Heart left ventricle (tissue), 16 donors: ENCODE measurements around the gene BCKDHB. TPM values are rescaled to one million over a fixed set of nuclear protein-coding genes. Genes with fewer than 3 reads are reported as not detected.
A peak's percentile ranks its signal among the peaks of the same experiment; 100 is the strongest.

ENCODE experiments used
- ATAC-seq, 4 donors: fragments of 200-7000 bp; cut with Tn5 transposase; one replicate each; pipeline ENCODE4 v1.9.1; 2020 to 2022; ENCODE audit warnings: moderate library complexity in 4 of 4, mild to moderate bottlenecking in 3 of 4, moderate number of reproducible peaks in 1 of 4
- DNase-seq, 5 donors: peaks; one replicate each; pipeline ENCODE4 v3.0.0-alpha.2; 2020
- H3K27ac ChIP-seq, 12 donors: fragments of 200-600 bp; sonication (generic) in 4 of 12; one replicate each; pipeline versions ENCODE4 v1.5.0 to v1.8.0; 2016 to 2022; ENCODE audit warnings: mild to moderate bottlenecking in 2 of 12
- H3K27me3 ChIP-seq, 9 donors: fragments of 200-600 bp; sonication (generic) in 2 of 9; one replicate each; pipeline versions ENCODE4 v1.5.1 to v1.8.0; 2016 to 2022; ENCODE audit warnings: mild to moderate bottlenecking in 3 of 9
- H3K36me3 ChIP-seq, 9 donors: fragments of 200-600 bp; sonication (generic) in 2 of 9; one replicate each; pipeline versions ENCODE4 v1.5.0 to v1.8.0; 2018 to 2022; ENCODE audit warnings: mild to moderate bottlenecking in 2 of 9
- H3K4me1 ChIP-seq, 12 donors: fragments of 200-600 bp; sonication (generic) in 4 of 12; one replicate each; pipeline versions ENCODE4 v1.5.0 to v1.8.0; 2016 to 2022; ENCODE audit warnings: mild to moderate bottlenecking in 3 of 12
- H3K4me3 ChIP-seq, 12 donors: fragments of 200-600 bp; sonication (generic) in 4 of 12; one replicate each; pipeline versions ENCODE4 v1.5.0 to v1.8.0; 2017 to 2022; ENCODE audit warnings: mild to moderate bottlenecking in 9 of 12, moderate library complexity in 4 of 12
- H3K9me3 ChIP-seq, 12 donors: fragments of 200-600 bp; sonication (generic) in 4 of 12; one replicate each; pipeline versions ENCODE4 v1.5.0 to v1.8.0; 2016 to 2022; ENCODE audit warnings: mild to moderate bottlenecking in 1 of 12
- POLR2A ChIP-seq, 2 donors: fragments of 450-650 bp; IDR thresholded peaks; one replicate each; pipeline ENCODE4 v1.6.1; 2017; ENCODE audit warnings: antibody characterized with exemption in 2 of 2, mild to moderate bottlenecking in 2 of 2, moderate library complexity in 2 of 2
- WGBS, 4 donors: extraction: QIAGEN DNeasy Blood & Tissue Kit in 2 of 4; methylation state at CpG; one replicate each; pipeline versions ENCODE4 v1.1.5 to v1.1.7; 2013 to 2018; 5-methylcytosine and 5-hydroxymethylcytosine counted together
- intact Hi-C, 10 donors: fragments of 100-400 bp; cut with DNase I; formaldehyde crosslinking; loops; one replicate each; pipeline versions ENCODE4 v1.11.1 to v1.14.2; 2022
- polyA plus RNA-seq, 2 donors: library from polyadenylated mRNA; stranded (reverse); fragments of 200-250 nt; gene quantifications; one replicate each; pipeline ENCODE4 v1.2.3, GENCODE V29; 2013
- total RNA-seq, 9 donors: library from RNA; depleted of rRNA in 2 of 9; stranded (reverse); fragments of >200 nt in 2 of 9; fragmentation: NEBNext Ultra II Directional in 3 of 9; extraction: Animal tissue kit (Norgen Biotek cat#: 25700) in 3 of 9; gene quantifications; one replicate each; pipeline versions ENCODE4 v1.1.0 to v1.2.4, GENCODE V29; 2016 to 2023
- TF ChIP-seq, protein P1 (sequence below), 12 donors: fragments of 200-600 bp; sonication (generic) in 4 of 12; IDR thresholded peaks; one replicate each; pipeline versions ENCODE4 v1.5.0 to v1.8.0; 2018 to 2022; ENCODE audit warnings: antibody characterized with exemption in 12 of 12, mild to moderate bottlenecking in 5 of 12
- donor health status: ischemic (EF 13 %, LVEDD 7.1; RV severe dilation, severe dysfunction).
- donor health status: healthy with polysubstance abuse.
- donor health status: DM: no; HTN: yes; CAD: no.
- donor health status: DM: no; HTN: no; CAD: no.
- donor health status: ischemic (EF 25% LVEDD 6.9; RV normal size, moderate dysfunction).
- donor health status: ischemic (EF 25% LVEDD 5.7; RV mildly dilated, moderate dysfunction).
- donor health status: healthy.
- donor health status: DM: yes; HTN: yes; CAD: no.
- donor health status: ischemic (EF 35%, LVEDD 5.7; RV mildly dilated, moderate dysfunction).
- donor health status: nonischemic (EF 11% LVEDD 7.7; RV severe dilation, severe dysfunction).
- donor health status: DM: yes; HTN: yes; CAD: no.
- donor health status: PGD.
- donor health status: ischemic (EF 29% LVEDD 5.4; RV normal size, mild dysfunction).
- donor health status: nonischemic (EF 23%, LVEDD 6.1; RV moderate dilation, normal function).

BCKDHB gene
- total and polyA plus RNA-seq, 11 donors = 10.1 to 41.9 (median 27.6) TPM

DNA sequence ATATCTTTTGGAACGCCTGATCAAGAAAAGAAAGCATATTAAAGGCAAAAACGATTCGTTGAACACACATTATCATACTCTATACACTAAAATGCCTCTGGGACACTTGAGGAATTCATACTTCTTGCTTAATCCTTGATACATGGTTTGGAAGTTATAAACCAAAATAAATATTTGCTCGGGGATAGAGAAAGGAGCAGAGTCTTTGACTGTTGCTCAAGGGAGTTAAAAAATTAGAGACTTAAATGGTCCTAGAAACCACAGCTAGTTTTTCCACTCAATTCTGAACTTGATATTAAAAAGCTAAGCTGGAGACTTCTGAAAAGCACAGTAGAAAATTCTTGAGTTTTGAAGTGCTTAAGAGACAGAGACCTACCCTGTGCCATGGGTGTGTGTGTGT is 98.9 kb downstream of the BCKDHB start:
- TF ChIP-seq, protein P1, sequence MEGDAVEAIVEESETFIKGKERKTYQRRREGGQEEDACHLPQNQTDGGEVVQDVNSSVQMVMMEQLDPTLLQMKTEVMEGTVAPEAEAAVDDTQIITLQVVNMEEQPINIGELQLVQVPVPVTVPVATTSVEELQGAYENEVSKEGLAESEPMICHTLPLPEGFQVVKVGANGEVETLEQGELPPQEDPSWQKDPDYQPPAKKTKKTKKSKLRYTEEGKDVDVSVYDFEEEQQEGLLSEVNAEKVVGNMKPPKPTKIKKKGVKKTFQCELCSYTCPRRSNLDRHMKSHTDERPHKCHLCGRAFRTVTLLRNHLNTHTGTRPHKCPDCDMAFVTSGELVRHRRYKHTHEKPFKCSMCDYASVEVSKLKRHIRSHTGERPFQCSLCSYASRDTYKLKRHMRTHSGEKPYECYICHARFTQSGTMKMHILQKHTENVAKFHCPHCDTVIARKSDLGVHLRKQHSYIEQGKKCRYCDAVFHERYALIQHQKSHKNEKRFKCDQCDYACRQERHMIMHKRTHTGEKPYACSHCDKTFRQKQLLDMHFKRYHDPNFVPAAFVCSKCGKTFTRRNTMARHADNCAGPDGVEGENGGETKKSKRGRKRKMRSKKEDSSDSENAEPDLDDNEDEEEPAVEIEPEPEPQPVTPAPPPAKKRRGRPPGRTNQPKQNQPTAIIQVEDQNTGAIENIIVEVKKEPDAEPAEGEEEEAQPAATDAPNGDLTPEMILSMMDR (IDR thresholded peaks at IDR 0.05) = no peak
- TF ChIP-seq POLR2A (IDR thresholded peaks at IDR 0.05) = no peak
- no peak for ATAC-seq
- no peak for DNase-seq
- no peak overlapping the region for H3K4me3 ChIP-seq
- intact Hi-C loops = no loop called here
- H3K4me1 ChIP-seq = peaks cover 0 to 12% (median 1%) of the 10 kb centered on the region in 12 donors
- no peaks in the 10 kb centered on the region for H3K9me3 ChIP-seq
- peaks cover 0 to 7% (median 0%) of the 10 kb centered on the region in 9 donors for H3K36me3 ChIP-seq
- no peak overlapping the region for H3K27ac ChIP-seq
- H3K27me3 ChIP-seq = no peaks in the 10 kb centered on the region
- WGBS, 4 donors = 84 to 87% (median 85%) methylated on average over 4 of the region's 4 CpGs

DNA sequence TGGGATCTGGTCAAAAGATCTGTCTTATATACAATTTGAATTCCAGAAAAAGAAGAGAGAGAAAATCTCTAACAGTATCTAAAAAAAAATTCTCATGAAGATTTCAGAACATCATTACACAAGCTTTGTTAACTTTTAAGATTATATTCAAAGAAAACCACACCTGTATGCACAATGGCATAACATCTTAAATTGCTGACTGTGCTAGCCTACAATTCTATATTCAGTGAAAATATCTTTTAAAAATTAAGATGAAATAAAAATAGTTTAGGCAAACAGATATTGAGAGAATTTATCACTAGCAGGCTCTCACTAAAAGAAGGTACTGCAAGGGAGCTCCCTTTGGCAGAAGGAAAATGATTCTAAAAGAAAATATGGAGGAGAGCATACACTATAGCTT is 100.3 kb downstream of the BCKDHB start:
- TF ChIP-seq, protein P1 (IDR thresholded peaks at IDR 0.05) = no peak
- no peak for TF ChIP-seq POLR2A (IDR thresholded peaks at IDR 0.05)
- intact Hi-C loops = no loop called here
- no peak for DNase-seq

DNA sequence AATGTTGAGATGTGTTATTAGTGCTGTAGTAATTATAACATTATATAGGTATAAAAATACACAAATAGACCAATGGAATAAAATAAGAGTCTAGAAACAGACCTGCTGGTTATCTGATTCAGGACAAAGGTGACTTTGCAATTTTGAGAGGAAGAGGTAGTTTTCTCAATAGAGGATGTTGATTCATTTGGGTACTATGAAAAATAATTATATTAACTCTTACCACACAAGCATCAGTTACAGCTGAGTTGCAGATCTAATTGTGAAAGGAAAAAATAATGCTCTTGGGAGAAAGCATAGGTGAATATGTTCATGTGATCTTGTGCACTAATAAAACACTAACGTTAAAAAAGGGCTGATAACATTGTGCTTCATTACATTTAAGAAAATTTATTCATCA is 103.0 kb downstream of the BCKDHB start:
- ATAC-seq = no peak
- H3K27me3 ChIP-seq = no peaks in the 10 kb centered on the region
- intact Hi-C loops = no loop called here

More for the DNA sequence above, 100.3 kb downstream of the BCKDHB start:
- H3K9me3 ChIP-seq = no peaks in the 10 kb centered on the region
- no peak for ATAC-seq
- H3K36me3 ChIP-seq = peaks cover 0 to 7% (median 0%) of the 10 kb centered on the region in 9 donors
- peaks cover 0 to 25% (median 8%) of the 10 kb centered on the region in 12 donors for H3K4me1 ChIP-seq
- no peak overlapping the region for H3K27ac ChIP-seq
- H3K27me3 ChIP-seq = no peaks in the 10 kb centered on the region
- H3K4me3 ChIP-seq = no peak overlapping the region

DNA sequence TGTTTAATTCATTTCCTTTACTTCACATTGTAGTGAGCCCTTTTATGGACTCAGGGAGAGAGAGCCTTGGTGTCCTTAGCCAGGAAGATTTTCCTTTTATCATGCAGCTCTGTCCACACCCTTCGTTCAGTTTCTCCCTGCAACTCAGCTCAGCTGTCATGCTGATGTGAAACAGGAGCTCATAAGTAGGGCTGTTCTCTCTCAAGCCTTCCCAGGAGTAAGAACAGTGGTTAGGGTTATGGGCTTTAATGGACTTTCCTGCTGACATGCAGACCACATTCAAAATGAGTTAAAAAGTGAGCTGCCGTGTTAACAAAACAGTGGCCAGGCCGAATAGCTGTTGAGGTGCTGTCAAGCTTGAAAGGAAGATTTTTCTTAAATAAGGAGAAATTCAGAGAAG is 104.1 kb downstream of the BCKDHB start:
- H3K4me1 ChIP-seq = peaks cover 0 to 33% (median 8%) of the 10 kb centered on the region in 12 donors
- H3K9me3 ChIP-seq = no peaks in the 10 kb centered on the region
- intact Hi-C loops = loop anchor here in 6 of 10 donors (5.0 to 10.0 kb wide), 8 partner anchors 63 to 1544 kb away; partner anchors contain the start of gene TENT5A (in 4 of the 6)
- DNase-seq (peak in 4 of 5 donors; percentile 36 to 50 (median 44)), ATAC-seq (peak; percentile 97 to 99 (median 98))
- WGBS, 4 donors = 16 to 19% (median 17%) methylated on average over 3 of the region's 3 CpGs
- H3K36me3 ChIP-seq = no peaks in the 10 kb centered on the region
- no peak for TF ChIP-seq POLR2A (IDR thresholded peaks at IDR 0.05)
- TF ChIP-seq, protein P1 (IDR thresholded peaks at IDR 0.05) = no peak
- H3K27ac ChIP-seq = peak overlapping the region in 7 of 12 donors; percentile 25 to 63 (median 51)
- no peak overlapping the region for H3K4me3 ChIP-seq
- H3K27me3 ChIP-seq = no peaks in the 10 kb centered on the region

More for the DNA sequence above, 103.0 kb downstream of the BCKDHB start:
- H3K4me1 ChIP-seq = peaks cover 0 to 27% (median 8%) of the 10 kb centered on the region in 12 donors
- WGBS, 4 donors = 66 to 74% (median 70%) methylated on average over 1 of the region's 1 CpG
- peak overlapping the region in 2 of 12 donors; percentile 55 to 63 for H3K27ac ChIP-seq
- DNase-seq = no peak
- H3K36me3 ChIP-seq = no peaks in the 10 kb centered on the region
- TF ChIP-seq, protein P1 (IDR thresholded peaks at IDR 0.05) = no peak
- no peak for TF ChIP-seq POLR2A (IDR thresholded peaks at IDR 0.05)
- H3K4me3 ChIP-seq = no peak overlapping the region
- H3K9me3 ChIP-seq = no peaks in the 10 kb centered on the region
